T-helper 2 cell treated with Interferon-gamma antibody and Interleukin-4, amounts not matched to agents 100 ng/mL and 5 ng/mL, for 36 hours (primary cell): Measurements from ENCODE around the gene SKP2. TPM values are rescaled to one million over a fixed set of nuclear protein-coding genes. Genes with fewer than 3 reads are reported as not detected.
"Not testable (repeated sequence)": the region's sequence is repeated elsewhere in the genome, so short reads cannot be mapped to it uniquely, and the experiment has no call there.

Experiments
- intact Hi-C: fragments of 100-400 bp; cut with micrococcal nuclease; formaldehyde crosslinking; loops from one replicate; pipeline ENCODE4 v1.15.1; 2023
- total RNA-seq: library from RNA; stranded (reverse); gene quantifications from 2 replicates; pipeline ENCODE4 v1.2.3, GENCODE V29; 2022

SKP2 gene
- total RNA-seq: 45.5 and 46.6 TPM in 2 replicates

- intact Hi-C loops: loop anchor here (1.0 to 10.0 kb wide), 7 partner anchors 17 to 1222 kb away; partner anchors contain the start of genes DNAJC21, NIPBL and NUP155
Observed at GRCh38 chr5:36151434-36152323, at the start of gene SKP2, which contains the start of gene LMBRD2. Gene SKP2 (plus strand): TSS chr5:36152111. CDS start chr5:36152263, 152 bp downstream. Gene LMBRD2 (minus strand): TSS chr5:36151887. CDS start chr5:36143349, 8,538 bp downstream.

- intact Hi-C loops: no loop called here
Observed at GRCh38 chr5:36105819-36106218, 46.1 kb upstream of the SKP2 start.

- intact Hi-C loops: no loop called here
Observed at GRCh38 chr5:36108758-36109460, 43.0 kb upstream of the SKP2 start.

- intact Hi-C loops: no loop called here
Observed at GRCh38 chr5:36111238-36111637, 40.7 kb upstream of the SKP2 start.

GRCh38 chr5:36125868-36126267 is 26.0 kb upstream of the SKP2 start:
- intact Hi-C loops: no loop called here

GRCh38 chr5:36128795-36129194 is 23.1 kb upstream of the SKP2 start:
- intact Hi-C loops: no loop called here

- intact Hi-C loops: not testable (repeated sequence)
Observed at GRCh38 chr5:36129666-36130065, 22.2 kb upstream of the SKP2 start.

- intact Hi-C loops: not testable (repeated sequence)
Observed at GRCh38 chr5:36133009-36133408, 18.9 kb upstream of the SKP2 start.

- intact Hi-C loops: no loop called here
Observed at GRCh38 chr5:36135988-36136387, 15.9 kb upstream of the SKP2 start.

- intact Hi-C loops: no loop called here
Observed at GRCh38 chr5:36136581-36136980, 15.3 kb upstream of the SKP2 start.

GRCh38 chr5:36138900-36139683 is 12.8 kb upstream of the SKP2 start:
- intact Hi-C loops: no loop called here

GRCh38 chr5:36145311-36145710 is 6.6 kb upstream of the SKP2 start:
- intact Hi-C loops: no loop called here

GRCh38 chr5:36146390-36146789 is 5.5 kb upstream of the SKP2 start:
- intact Hi-C loops: no loop called here

- intact Hi-C loops: no loop called here
Observed at GRCh38 chr5:36147681-36148080, 4.2 kb upstream of the SKP2 start.

- intact Hi-C loops: loop anchor here (1.0 to 10.0 kb wide), 7 partner anchors 18 to 1222 kb away; partner anchors contain the start of genes DNAJC21, NIPBL and NUP155
Observed at GRCh38 chr5:36150676-36151433, 1.1 kb upstream of the SKP2 start.

GRCh38 chr5:36152324-36153297 is 700 bp downstream of the SKP2 start:
- intact Hi-C loops: loop anchor here (5.0 to 10.0 kb wide), 3 partner anchors 318 to 1220 kb away; partner anchors contain the start of genes NIPBL and NUP155

- intact Hi-C loops: loop anchor here (5.0 to 10.0 kb wide), 3 partner anchors 318 to 1219 kb away; partner anchors contain the start of genes NIPBL and NUP155
Observed at GRCh38 chr5:36153298-36153677, 1.4 kb downstream of the SKP2 start.

GRCh38 chr5:36153726-36154125 is 1.8 kb downstream of the SKP2 start:
- intact Hi-C loops: loop anchor here (5.0 to 10.0 kb wide), 3 partner anchors 319 to 1219 kb away; partner anchors contain the start of genes NIPBL and NUP155

- intact Hi-C loops: loop anchor here (10.0 kb wide), 1 partner anchor 320 kb away; no protein-coding TSS in a partner anchor
Observed at GRCh38 chr5:36155291-36155690, 3.4 kb downstream of the SKP2 start.
